Measurements from ENCODE around the gene CCDC167.
A peak's percentile ranks its signal among the peaks of the same experiment; 100 is the strongest.
"Not testable (repeated sequence)": the region's sequence is repeated elsewhere in the genome, so short reads cannot be mapped to it uniquely, and the experiment has no call there.

CCDC167 gene

DNA sequence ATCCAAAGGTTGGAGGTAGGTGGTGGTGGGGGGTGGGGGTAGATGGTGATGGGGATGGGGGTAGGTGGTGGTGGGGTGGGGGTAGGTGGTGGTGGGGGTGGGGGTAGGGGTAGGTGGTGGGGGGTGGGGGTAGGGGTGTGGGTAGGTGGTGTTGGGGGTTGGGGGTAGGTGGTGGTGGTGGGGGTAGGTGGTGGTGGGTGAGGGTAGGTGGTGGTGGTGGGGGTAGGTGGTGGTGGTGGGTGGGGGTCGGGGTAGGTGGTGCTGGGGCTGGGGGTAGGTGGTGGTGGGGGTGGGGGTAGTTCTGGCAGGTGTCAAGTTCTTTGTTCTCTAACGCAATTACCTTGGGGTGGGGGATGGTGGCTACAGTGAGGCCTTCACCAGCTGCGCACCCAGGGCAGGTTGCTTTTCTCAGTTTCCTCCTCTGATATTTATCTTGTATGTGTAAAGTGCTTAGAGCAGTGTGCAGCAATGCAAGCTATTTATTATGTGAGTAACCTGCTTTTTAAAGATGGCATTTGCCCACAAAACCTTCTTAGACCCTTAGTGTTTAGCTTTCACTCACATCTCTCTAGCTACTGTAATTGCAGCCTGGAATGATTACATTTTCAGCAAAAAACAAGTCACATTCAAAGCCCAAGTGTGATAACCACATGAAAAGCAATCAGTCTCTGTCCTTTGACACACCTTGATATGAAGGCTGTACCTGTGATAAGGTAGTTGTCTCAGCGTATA, 8.2 kb upstream of the CCDC167 start:
- DNase-seq: peak; percentile 29

DNA sequence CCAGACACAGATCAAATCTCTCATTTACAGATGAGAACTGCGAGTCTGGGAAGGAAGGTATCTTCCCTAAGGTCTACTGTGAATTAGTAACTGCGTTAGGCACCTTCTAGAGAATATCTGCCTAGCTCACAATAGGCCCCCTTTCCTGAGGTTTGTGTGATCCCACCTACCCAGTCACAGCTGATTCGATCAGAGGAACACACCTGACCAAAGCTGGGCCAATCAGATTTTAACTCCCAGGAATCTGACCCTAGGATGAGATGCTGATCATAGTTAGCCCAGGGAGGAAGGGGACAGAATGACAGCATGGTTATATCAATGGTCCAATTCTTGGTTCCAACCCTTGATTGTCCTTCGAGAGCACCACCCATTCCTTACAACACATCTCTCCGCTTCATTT, 7.4 kb upstream of the CCDC167 start:
- DNase-seq: no peak

GRCh38 chr6:37506479-37506878, 6.8 kb upstream of the CCDC167 start:
- no peak for DNase-seq

DNA sequence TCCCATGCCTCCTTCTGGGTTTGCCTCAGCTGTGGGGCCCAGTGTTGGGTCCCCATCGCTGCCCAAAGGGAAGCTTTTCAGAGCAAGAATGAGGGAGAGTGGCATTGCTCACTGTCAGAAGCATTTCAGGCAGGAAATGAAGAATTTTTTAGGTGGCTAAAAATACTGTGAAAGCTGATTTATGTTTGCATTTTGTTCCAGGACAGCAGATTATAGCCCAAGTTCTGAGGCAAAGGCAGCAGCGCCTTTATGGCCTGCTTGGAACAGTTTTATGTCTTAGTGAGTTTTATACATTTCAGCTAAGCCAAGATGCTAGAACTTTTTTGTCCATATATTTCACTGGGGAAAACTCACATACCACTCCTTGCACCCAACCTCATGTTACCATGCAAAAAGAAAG, 4.3 kb upstream of the CCDC167 start:
- no peak for DNase-seq

DNA sequence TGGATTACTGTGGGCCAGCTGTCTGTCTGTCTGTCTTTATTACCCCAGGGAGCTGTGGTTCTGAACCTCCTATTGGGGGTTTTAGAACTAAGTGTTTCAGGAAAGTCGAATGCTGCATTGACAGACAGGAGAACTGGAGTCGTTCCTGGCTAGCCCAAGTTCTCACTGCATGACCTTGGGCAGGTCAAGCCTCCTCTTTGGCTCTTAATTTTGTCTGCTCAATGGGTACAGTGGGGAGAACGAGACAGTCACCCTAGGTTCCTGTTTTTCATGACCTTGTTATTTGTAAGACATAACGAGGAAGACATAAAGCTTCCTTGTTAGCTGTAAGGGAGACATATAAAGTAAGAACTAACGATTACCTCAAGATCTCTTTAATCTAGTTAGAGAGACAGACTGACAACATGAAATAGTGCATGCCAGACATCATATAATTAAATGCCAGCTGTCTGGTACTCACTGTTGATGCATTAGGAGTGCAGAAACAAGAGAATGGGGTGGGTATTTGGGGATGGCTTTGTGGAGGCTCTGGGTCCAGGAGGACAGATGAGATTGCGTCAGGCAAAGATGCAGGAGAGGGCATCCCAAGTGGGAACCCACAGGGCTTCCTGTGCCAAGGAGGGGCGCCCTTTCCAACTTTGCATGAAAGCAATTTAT, 3.7 kb upstream of the CCDC167 start:
- no peak for DNase-seq

DNA sequence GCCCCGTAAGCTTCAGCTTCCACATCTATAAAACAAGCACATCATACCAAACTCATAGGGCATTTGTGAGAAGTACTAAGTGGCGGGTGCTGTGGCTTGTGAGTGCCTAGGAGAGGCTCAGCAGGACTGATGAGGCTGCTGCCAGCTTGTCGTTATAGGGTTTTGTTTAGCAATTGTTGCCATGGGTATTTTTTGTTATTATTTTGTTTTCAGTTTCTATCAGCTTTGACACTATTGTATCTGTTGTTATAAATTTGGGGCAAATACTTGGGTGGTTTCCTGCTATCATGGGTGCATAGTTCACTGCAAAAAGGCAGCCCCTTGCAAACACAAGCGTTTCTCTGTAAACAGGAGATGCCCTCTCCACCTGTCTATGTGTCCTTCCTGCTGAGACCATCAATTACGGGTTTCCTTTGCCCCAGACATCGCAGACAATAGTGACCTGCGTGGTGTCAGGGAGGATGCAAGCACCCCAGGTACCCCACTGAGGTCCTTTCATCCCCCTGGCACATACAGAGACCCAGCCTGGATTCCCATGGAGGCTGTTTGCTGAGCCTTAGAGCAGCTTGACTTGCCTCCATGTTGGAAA, 3.1 kb upstream of the CCDC167 start:
- DNase-seq: peak; percentile 47

DNA sequence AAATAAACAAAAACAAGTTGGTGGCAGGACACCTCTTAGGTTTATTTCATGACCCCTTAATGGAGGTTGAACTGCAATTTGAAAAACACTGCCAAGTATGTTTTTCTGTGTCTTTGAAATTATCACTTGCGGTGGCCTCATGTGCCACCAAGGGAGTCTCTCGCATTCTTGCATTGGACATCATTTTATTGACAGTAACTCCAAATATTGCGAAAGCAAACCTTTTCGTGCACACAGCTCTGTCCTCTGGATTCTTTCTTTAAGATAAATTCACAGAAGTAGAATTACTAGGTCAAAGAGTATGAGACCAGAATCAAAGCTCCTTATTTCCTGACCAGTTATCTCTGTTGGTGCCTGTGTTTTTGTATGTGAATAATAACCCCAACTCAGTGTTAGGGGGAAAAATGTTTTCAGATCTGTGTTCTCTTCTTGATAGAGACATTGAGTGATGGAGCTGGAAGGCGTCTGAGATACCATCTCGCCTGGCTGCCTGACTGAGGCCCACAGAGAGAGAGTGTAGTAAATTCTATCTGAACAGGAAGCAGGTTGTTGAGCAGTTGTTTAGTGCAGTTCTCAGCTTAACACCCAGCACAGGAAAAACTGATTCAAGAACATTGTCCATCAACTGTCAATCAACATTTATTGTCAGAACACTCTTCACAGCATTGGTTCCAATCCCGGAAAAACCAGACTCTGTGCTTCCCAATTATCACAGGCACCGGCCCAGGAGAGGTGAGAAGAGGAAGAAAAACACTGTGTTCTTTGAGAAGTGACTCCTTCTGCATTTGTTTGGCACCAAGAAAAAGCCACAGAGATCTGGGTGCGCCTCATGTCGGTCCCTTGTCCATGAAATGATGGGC, 2.2 kb upstream of the CCDC167 start:
- DNase-seq: peak; percentile 32

DNA sequence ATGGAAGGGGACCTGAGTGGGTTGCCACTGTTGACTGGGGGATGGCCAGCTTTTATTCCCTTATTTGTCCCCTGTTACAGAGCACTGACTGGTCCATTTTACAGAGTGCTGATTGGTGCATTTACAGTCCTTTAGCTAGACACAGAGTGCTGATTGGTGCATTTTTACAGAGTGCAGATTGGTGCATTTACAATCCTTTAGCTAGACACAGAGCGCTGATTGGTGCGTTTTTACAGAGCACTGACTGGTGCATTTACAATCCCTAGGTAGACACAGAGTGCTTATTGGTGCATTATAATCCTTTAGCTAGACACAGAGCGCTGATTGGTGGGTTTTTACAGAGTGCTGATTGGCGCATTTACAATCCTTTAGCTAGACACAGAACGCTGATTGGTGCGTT, 1.2 kb upstream of the CCDC167 start:
- not testable (repeated sequence) for DNase-seq

- DNase-seq: no peak
Observed at GRCh38 chr6:37500294-37500608, 558 bp upstream of the CCDC167 start.

- DNase-seq: no peak
Observed at GRCh38 chr6:37496951-37497885, 2.5 kb downstream of the CCDC167 start.

- no peak for DNase-seq
Observed at GRCh38 chr6:37495244-37495934, 4.3 kb downstream of the CCDC167 start.

DNA sequence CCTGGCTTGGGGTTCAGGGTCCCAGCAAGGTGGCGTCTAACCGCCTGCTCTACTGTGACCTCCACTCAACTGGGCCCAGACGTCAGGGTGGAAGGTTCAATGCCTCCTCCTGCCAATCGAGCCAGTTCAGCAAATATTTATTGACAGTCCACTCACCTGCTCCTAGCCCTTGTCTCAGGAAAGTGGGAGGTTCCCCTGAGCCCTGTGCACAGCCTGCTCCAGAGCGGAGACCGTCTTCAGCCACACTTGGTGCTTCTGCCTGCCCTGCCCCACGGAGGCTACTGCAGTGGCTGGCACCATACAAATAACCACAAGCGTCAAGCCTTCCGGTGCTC, 6.1 kb downstream of the CCDC167 start:
- DNase-seq: no peak

DNA sequence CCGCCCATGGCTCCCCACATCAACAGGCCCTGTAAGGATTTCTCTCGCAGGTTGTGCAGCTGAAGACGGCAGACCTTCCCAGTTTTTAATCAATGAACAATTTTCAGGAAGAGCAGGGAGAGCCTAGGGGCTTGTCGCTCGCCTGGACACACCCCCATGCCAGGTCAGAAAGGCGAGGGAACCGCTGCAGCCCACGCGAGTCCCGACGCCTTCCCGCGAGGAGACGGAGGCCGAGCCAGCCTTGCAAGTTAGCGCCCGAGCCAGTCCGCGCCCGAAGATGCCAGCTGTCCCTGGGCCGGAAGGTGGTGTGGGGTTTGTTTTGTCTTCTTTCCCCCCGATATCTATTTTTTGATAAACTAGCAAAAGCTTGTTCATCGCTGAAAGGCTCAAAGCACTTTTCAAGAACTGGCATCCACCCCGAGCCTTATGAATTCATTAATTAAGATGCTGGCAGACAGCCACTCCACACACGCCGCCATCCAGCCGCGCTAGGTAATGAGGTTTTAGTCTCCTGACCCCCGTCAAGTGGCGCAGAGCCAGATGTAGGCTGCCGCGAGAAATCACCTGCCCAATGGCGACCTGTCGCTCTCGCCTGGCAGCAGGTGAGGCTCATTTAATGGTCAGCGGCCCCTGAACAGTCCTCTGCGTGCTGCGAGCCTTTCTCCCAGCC, 6.6 kb downstream of the CCDC167 start:
- DNase-seq: no peak

GRCh38 chr6:37492236-37492972, 7.3 kb downstream of the CCDC167 start:
- no peak for DNase-seq

DNA sequence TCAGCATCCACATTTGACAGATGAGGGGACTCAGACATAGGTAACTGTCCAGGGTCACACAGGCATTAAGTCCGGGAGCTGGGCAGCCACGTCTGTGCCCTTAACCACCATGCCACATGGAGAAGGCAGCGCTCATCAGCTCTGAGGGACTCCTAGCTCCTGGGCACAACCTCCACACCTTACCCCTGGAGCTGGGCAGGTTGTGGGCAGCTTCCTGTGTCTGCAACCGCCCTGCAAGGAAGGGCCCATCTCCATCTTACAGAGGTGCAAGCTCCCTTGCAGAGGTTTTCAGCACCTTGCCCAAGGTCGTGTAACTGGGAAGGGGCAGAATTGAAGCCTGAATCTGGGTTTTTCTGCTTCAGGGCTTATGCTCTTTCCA, 7.9 kb downstream of the CCDC167 start:
- no peak for DNase-seq

GRCh38 chr6:37491171-37491829, 8.4 kb downstream of the CCDC167 start:
- no peak for DNase-seq

GRCh38 chr6:37490536-37491170, 9.0 kb downstream of the CCDC167 start:
- DNase-seq: no peak

- DNase-seq: peak; percentile 45
Observed at GRCh38 chr6:37489697-37490336, 9.9 kb downstream of the CCDC167 start.

GRCh38 chr6:37488476-37488875, 11.2 kb downstream of the CCDC167 start:
- DNase-seq: no peak

All from activated gamma-delta T cell treated with Interleukin-2 at 50 U/mL for 16 hours (primary cell).